IPS-15b (cell line): ENCODE data around the gene SYNGAP1.
A peak's percentile ranks its signal among the peaks of the same experiment; 100 is the strongest.

ENCODE experiments used
- H3K27me3 ChIP-seq: one replicate; pipeline ENCODE4 v1.6.1; 2013; ENCODE audit warnings: low read length; ENCODE audit not compliant: control insufficient read depth, insufficient read depth
- H3K36me3 ChIP-seq: one replicate; pipeline ENCODE4 v1.6.1; 2013; ENCODE audit warnings: low read length; ENCODE audit not compliant: control insufficient read depth, insufficient read depth
- H3K4me1 ChIP-seq: one replicate; pipeline ENCODE4 v1.6.1; 2013; ENCODE audit warnings: mild to moderate bottlenecking, low read length; ENCODE audit not compliant: control insufficient read depth, insufficient read depth
- H3K4me3 ChIP-seq: one replicate; pipeline ENCODE4 v1.5.1; 2013; ENCODE audit warnings: low read depth, low read length
- H3K9ac ChIP-seq: one replicate; pipeline ENCODE4 v1.6.1; 2013; ENCODE audit warnings: low read depth, mild to moderate bottlenecking, low read length
- H3K9me3 ChIP-seq: one replicate; pipeline ENCODE4 v1.6.1; 2013; ENCODE audit warnings: mild to moderate bottlenecking, low read length; ENCODE audit not compliant: control insufficient read depth, insufficient read depth

Gene SYNGAP1

GRCh38 chr6:33407132-33407718 lies 12.6 kb upstream of the SYNGAP1 start:
- Histone ChIP-seq H3K4me3 (no peak overlapping the region), H3K9ac (no peak overlapping the region), H3K36me3 (peaks cover 42% of the 10 kb centered on the region), H3K27me3 (no peaks in the 10 kb centered on the region), H3K4me1 (peaks cover 5% of the 10 kb centered on the region), H3K9me3 (no peaks in the 10 kb centered on the region)

GRCh38 chr6:33410050-33410710 lies 9.7 kb upstream of the SYNGAP1 start:
- Histone ChIP-seq H3K4me3 (peak overlapping the region; percentile 58), H3K9ac (peak overlapping the region; percentile 54), H3K36me3 (peaks cover 43% of the 10 kb centered on the region), H3K9me3 (no peaks in the 10 kb centered on the region), H3K27me3 (no peaks in the 10 kb centered on the region), H3K4me1 (peaks cover 9% of the 10 kb centered on the region)

- peaks cover 11% of the 10 kb centered on the region for H3K4me1 ChIP-seq
- H3K27me3 ChIP-seq: no peaks in the 10 kb centered on the region
- peaks cover 41% of the 10 kb centered on the region for H3K36me3 ChIP-seq
- H3K9me3 ChIP-seq: no peaks in the 10 kb centered on the region
- peak within 1 kb of the TSS; percentile 78 for H3K4me3 ChIP-seq
- H3K9ac ChIP-seq: peak within 1 kb of the TSS; percentile 76
Observed at GRCh38 chr6:33410711-33411631, 8.9 kb upstream of the SYNGAP1 start, which contains the start of gene PHF1. TSS of gene PHF1 (plus strand) at chr6:33411014. CDS start at chr6:33412264, 1,250 bp downstream.

- Histone ChIP-seq H3K36me3 (peaks cover 34% of the 10 kb centered on the region), H3K4me1 (peaks cover 13% of the 10 kb centered on the region), H3K4me3 (peak overlapping the region; percentile 78), H3K9me3 (no peaks in the 10 kb centered on the region), H3K27me3 (no peaks in the 10 kb centered on the region), H3K9ac (peak overlapping the region; percentile 76)
Observed at GRCh38 chr6:33411632-33412005, 8.2 kb upstream of the SYNGAP1 start.

GRCh38 chr6:33412140-33413009 lies 7.5 kb upstream of the SYNGAP1 start:
- no peaks in the 10 kb centered on the region for H3K27me3 ChIP-seq
- H3K9ac ChIP-seq: no peak overlapping the region
- no peak overlapping the region for H3K4me3 ChIP-seq
- no peaks in the 10 kb centered on the region for H3K9me3 ChIP-seq
- peaks cover 17% of the 10 kb centered on the region for H3K4me1 ChIP-seq
- H3K36me3 ChIP-seq: peaks cover 30% of the 10 kb centered on the region

- Histone ChIP-seq H3K4me1 (peaks cover 17% of the 10 kb centered on the region), H3K9me3 (no peaks in the 10 kb centered on the region), H3K36me3 (peaks cover 30% of the 10 kb centered on the region), H3K27me3 (no peaks in the 10 kb centered on the region), H3K9ac (no peak overlapping the region), H3K4me3 (no peak overlapping the region)
Observed at GRCh38 chr6:33413241-33414120, 6.4 kb upstream of the SYNGAP1 start.

- H3K4me1 ChIP-seq: peaks cover 20% of the 10 kb centered on the region
- H3K4me3 ChIP-seq: no peak overlapping the region
- no peak overlapping the region for H3K9ac ChIP-seq
Observed at GRCh38 chr6:33414592-33415271, 5.1 kb upstream of the SYNGAP1 start.

GRCh38 chr6:33415831-33416230 lies 4.0 kb upstream of the SYNGAP1 start:
- H3K27me3 ChIP-seq: no peaks in the 10 kb centered on the region
- H3K9ac ChIP-seq: no peak overlapping the region
- peaks cover 30% of the 10 kb centered on the region for H3K36me3 ChIP-seq
- H3K4me1 ChIP-seq: peaks cover 20% of the 10 kb centered on the region
- peak overlapping the region; percentile 98 for H3K4me3 ChIP-seq
- H3K9me3 ChIP-seq: no peaks in the 10 kb centered on the region

More at GRCh38 chr6:33414592-33415271, 5.1 kb upstream of the SYNGAP1 start:
- H3K9me3 ChIP-seq: no peaks in the 10 kb centered on the region
- no peaks in the 10 kb centered on the region for H3K27me3 ChIP-seq
- H3K36me3 ChIP-seq: peaks cover 30% of the 10 kb centered on the region

GRCh38 chr6:33416386-33417127 lies 3.3 kb upstream of the SYNGAP1 start:
- Histone ChIP-seq H3K4me1 (peaks cover 22% of the 10 kb centered on the region), H3K4me3 (peak overlapping the region; percentile 98), H3K9ac (peak overlapping the region; percentile 85), H3K9me3 (no peaks in the 10 kb centered on the region), H3K27me3 (no peaks in the 10 kb centered on the region), H3K36me3 (peaks cover 30% of the 10 kb centered on the region)
